ENCODE measurements around the gene KCTD7. TPM values are rescaled to one million over a fixed set of nuclear protein-coding genes. Genes with fewer than 3 reads are reported as not detected.
"Not testable (repeated sequence)": the region's sequence is repeated elsewhere in the genome, so short reads cannot be mapped to it uniquely, and the experiment has no call there.

The KCTD7 gene
- total RNA-seq, 1 donor from 2014 or later, result 11.6 TPM

DNA sequence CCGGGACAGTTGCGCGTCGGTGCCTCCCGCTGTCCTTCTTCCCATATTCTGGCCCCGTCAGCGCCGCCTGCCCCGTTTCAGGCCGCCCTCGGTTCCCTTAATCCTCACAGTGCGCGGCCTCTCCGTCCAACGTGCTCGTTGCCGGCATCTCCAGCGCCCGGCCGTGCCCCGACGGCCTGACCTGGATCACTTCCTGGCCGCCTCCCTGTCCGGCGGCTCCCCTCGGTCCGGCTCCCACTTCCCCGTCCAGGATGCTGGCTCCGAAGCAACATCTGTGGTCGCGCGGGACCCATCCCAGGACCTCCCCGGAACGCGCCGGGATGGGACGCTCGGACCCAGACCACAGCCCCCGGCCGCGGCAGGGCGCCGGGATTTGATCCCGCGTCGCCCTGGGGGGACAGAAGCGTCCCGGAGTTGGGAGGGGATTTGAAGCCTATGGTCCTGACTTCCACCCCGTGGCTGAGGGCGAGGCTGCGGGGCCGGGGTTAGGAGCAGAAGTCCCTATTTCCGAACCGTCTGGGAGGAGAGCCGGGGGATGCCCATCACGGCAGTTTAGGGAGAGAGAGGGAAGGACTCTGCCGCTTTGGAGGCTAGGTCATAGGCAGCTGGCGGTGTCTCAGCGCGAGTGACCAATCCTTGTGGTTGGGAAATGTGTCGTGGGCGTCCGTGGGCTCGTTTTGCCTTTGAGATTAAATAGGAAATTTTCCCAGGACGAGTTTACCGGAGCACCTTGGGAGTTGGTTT lies 53.8 kb downstream of the KCTD7 start:
- H3K4me3 ChIP-seq (ENCODE audit: insufficient read depth, low read depth, low read length), result peak overlapping the region; percentile 76
- TF ChIP-seq, protein P1, sequence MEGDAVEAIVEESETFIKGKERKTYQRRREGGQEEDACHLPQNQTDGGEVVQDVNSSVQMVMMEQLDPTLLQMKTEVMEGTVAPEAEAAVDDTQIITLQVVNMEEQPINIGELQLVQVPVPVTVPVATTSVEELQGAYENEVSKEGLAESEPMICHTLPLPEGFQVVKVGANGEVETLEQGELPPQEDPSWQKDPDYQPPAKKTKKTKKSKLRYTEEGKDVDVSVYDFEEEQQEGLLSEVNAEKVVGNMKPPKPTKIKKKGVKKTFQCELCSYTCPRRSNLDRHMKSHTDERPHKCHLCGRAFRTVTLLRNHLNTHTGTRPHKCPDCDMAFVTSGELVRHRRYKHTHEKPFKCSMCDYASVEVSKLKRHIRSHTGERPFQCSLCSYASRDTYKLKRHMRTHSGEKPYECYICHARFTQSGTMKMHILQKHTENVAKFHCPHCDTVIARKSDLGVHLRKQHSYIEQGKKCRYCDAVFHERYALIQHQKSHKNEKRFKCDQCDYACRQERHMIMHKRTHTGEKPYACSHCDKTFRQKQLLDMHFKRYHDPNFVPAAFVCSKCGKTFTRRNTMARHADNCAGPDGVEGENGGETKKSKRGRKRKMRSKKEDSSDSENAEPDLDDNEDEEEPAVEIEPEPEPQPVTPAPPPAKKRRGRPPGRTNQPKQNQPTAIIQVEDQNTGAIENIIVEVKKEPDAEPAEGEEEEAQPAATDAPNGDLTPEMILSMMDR (IDR thresholded peaks at IDR 0.05; ENCODE audit: insufficient read depth, low read depth, low read length), result no peak
- TF ChIP-seq EZH2 (IDR thresholded peaks at IDR 0.05; ENCODE audit: insufficient read depth, low read length), result no peak
- Mint-ChIP-seq H3K9me3 (ENCODE audit: unreplicated experiment) (peaks cover 2% of the 10 kb centered on the region), H3K4me3 (ENCODE audit: unreplicated experiment) (peak overlapping the region; percentile 91), H3K36me3 (ENCODE audit: low read depth, unreplicated experiment) (peaks cover 6% of the 10 kb centered on the region), H3K27me3 (ENCODE audit: low read depth, unreplicated experiment) (no peaks in the 10 kb centered on the region), H3K27ac (ENCODE audit: unreplicated experiment) (peak overlapping the region; percentile 92), H3K4me1 (ENCODE audit: low read depth, unreplicated experiment) (peaks cover 17% of the 10 kb centered on the region)
- H3K4me1 ChIP-seq (ENCODE audit: insufficient read depth, low read length), result peaks cover 6% of the 10 kb centered on the region
- peaks cover 74% of the 10 kb centered on the region for H3K79me2 ChIP-seq (ENCODE audit: insufficient read depth, low read length)
- no peaks in the 10 kb centered on the region for H3K36me3 ChIP-seq (ENCODE audit: insufficient read depth, low read length)
- H2AFZ ChIP-seq (ENCODE audit: low read depth, low read length), result peak overlapping the region; percentile 84
- H3K27me3 ChIP-seq (ENCODE audit: insufficient read depth, low read length), result no peaks in the 10 kb centered on the region
- DNase-seq (ENCODE audit: low read depth), result peak; percentile 53
- FAIRE-seq, result no peak
- peaks cover 29% of the 10 kb centered on the region for H4K20me1 ChIP-seq (ENCODE audit: insufficient read depth, low read length)
- no peaks in the 10 kb centered on the region for H3K9me3 ChIP-seq (ENCODE audit: insufficient read depth, low read depth, low read length)
- H3K9ac ChIP-seq (ENCODE audit: low read length), result peak overlapping the region; percentile 95
- H3K4me2 ChIP-seq (ENCODE audit: low read length), result peak overlapping the region; percentile 89
- H3K27ac ChIP-seq (ENCODE audit: low read depth, low read length), result peak overlapping the region; percentile 95

DNA sequence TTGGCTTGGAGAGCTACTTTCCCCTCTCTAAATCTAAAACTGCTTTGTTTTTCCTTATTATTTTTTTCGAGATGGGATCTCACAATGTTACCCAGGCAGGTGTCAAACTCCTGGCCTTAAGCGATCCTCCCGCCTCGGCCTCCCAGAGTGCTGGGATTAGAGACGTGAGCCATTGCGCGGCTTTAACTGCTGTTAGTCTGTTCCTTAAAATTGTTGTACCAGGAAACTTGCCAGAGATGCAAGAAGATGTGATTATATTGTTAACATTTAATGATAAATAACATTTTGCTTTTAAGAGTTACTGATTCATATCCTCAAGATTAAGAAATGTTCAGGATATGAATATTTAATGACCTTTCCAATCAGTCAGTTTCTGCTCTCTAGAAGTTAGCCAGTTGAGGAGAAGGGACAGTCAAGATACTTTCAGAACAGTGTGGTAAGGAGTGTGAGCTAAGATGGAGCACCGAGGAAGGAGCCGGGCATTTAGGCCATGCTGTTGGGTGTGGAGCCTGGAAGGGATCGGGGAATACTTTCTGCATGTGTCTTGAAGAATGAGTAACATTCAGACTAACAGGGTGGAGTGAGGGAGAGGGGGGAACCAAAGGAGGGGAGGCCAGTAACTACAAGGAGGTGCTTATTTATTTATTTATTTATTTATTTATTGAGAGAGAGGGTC lies 54.6 kb downstream of the KCTD7 start:
- H3K4me3 ChIP-seq (ENCODE audit: insufficient read depth, low read depth, low read length), result peak overlapping the region; percentile 76
- peak overlapping the region; percentile 89 for H3K4me2 ChIP-seq (ENCODE audit: low read length)
- H3K9ac ChIP-seq (ENCODE audit: low read length), result peak overlapping the region; percentile 95
- not testable (repeated sequence) for H3K27me3 ChIP-seq (ENCODE audit: insufficient read depth, low read length); H2AFZ ChIP-seq (ENCODE audit: low read depth, low read length); H3K4me1 ChIP-seq (ENCODE audit: insufficient read depth, low read length); H3K9me3 ChIP-seq (ENCODE audit: insufficient read depth, low read depth, low read length); H3K36me3 ChIP-seq (ENCODE audit: insufficient read depth, low read length); H3K9me3 Mint-ChIP-seq (ENCODE audit: unreplicated experiment); H3K36me3 Mint-ChIP-seq (ENCODE audit: low read depth, unreplicated experiment); H3K27me3 Mint-ChIP-seq (ENCODE audit: low read depth, unreplicated experiment); FAIRE-seq
- peak; percentile 65 for DNase-seq (ENCODE audit: low read depth)
- H3K4me1 Mint-ChIP-seq (ENCODE audit: low read depth, unreplicated experiment), result peaks cover 17% of the 10 kb centered on the region
- peaks cover 80% of the 10 kb centered on the region for H3K79me2 ChIP-seq (ENCODE audit: insufficient read depth, low read length)
- H3K27ac ChIP-seq (ENCODE audit: low read depth, low read length), result peak overlapping the region; percentile 95
- H3K27ac Mint-ChIP-seq (ENCODE audit: unreplicated experiment), result peak overlapping the region; percentile 73
- peak overlapping the region; percentile 91 for H3K4me3 Mint-ChIP-seq (ENCODE audit: unreplicated experiment)
- peaks cover 29% of the 10 kb centered on the region for H4K20me1 ChIP-seq (ENCODE audit: insufficient read depth, low read length)

DNA sequence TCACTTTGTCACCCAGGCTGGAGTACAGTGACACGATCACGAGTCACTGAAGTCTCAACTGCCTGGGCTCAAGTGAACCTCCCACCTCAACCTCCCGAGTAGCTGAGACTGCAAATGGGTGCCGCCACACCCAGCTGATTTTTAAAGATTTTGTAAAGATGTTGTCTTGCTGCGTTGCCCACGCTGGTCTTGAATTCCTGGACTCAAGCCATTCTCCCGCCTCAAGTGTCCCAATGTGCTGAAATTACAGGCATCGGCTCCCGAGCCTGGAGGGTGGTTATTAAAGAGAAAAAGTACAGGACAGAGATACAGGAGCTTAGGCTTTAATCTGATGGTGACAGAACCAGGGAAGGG lies 55.1 kb downstream of the KCTD7 start:
- peaks cover 9% of the 10 kb centered on the region for H3K9me3 Mint-ChIP-seq (ENCODE audit: unreplicated experiment)
- H2AFZ ChIP-seq (ENCODE audit: low read depth, low read length), result no peak overlapping the region
- H3K9ac ChIP-seq (ENCODE audit: low read length), result peak overlapping the region; percentile 95
- peaks cover 11% of the 10 kb centered on the region for H3K36me3 Mint-ChIP-seq (ENCODE audit: low read depth, unreplicated experiment)
- no peak for FAIRE-seq
- H3K27me3 Mint-ChIP-seq (ENCODE audit: low read depth, unreplicated experiment), result no peaks in the 10 kb centered on the region
- no peak overlapping the region for H3K27ac Mint-ChIP-seq (ENCODE audit: unreplicated experiment)
- peak overlapping the region; percentile 73 for H3K4me3 Mint-ChIP-seq (ENCODE audit: unreplicated experiment)
- peak overlapping the region; percentile 18 for H3K27ac ChIP-seq (ENCODE audit: low read depth, low read length)
- no peak overlapping the region for H3K4me3 ChIP-seq (ENCODE audit: insufficient read depth, low read depth, low read length)
- peaks cover 17% of the 10 kb centered on the region for H3K4me1 Mint-ChIP-seq (ENCODE audit: low read depth, unreplicated experiment)
- peak overlapping the region; percentile 89 for H3K4me2 ChIP-seq (ENCODE audit: low read length)
- no peaks in the 10 kb centered on the region for H3K27me3 ChIP-seq (ENCODE audit: insufficient read depth, low read length)
- no peaks in the 10 kb centered on the region for H3K9me3 ChIP-seq (ENCODE audit: insufficient read depth, low read depth, low read length)
- peaks cover 33% of the 10 kb centered on the region for H4K20me1 ChIP-seq (ENCODE audit: insufficient read depth, low read length)
- peaks cover 6% of the 10 kb centered on the region for H3K4me1 ChIP-seq (ENCODE audit: insufficient read depth, low read length)
- no peak for DNase-seq (ENCODE audit: low read depth)
- TF ChIP-seq, protein P1 (IDR thresholded peaks at IDR 0.05; ENCODE audit: insufficient read depth, low read depth, low read length), result no peak
- no peak for TF ChIP-seq EZH2 (IDR thresholded peaks at IDR 0.05; ENCODE audit: insufficient read depth, low read length)
- H3K79me2 ChIP-seq (ENCODE audit: insufficient read depth, low read length), result peaks cover 84% of the 10 kb centered on the region
- no peaks in the 10 kb centered on the region for H3K36me3 ChIP-seq (ENCODE audit: insufficient read depth, low read length)

DNA sequence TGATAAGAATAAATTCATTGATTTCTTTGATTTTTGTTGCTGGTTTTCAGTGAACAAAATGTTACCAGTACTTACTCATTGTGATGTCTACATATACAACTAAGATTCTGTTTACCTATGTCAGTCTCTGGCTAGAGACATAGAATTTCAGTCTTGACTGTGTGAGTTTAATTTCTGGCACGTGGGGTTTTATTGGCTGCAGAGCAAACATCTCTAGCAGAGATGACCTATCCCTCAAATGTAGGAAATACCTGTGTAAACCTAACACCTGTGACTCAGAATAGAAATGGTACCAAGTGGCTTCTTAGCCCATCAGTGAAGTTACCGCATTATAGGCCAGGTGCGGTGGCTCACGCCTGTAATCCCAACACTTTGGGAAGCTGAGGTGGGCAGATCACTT lies 57.0 kb downstream of the KCTD7 start:
- H3K4me1 Mint-ChIP-seq (ENCODE audit: low read depth, unreplicated experiment), result peaks cover 17% of the 10 kb centered on the region
- Histone ChIP-seq H4K20me1 (ENCODE audit: insufficient read depth, low read length) (peaks cover 34% of the 10 kb centered on the region), H3K79me2 (ENCODE audit: insufficient read depth, low read length) (peaks cover 80% of the 10 kb centered on the region)
- H3K27me3 ChIP-seq (ENCODE audit: insufficient read depth, low read length); H3K4me3 Mint-ChIP-seq (ENCODE audit: unreplicated experiment); H3K9ac ChIP-seq (ENCODE audit: low read length); H3K9me3 Mint-ChIP-seq (ENCODE audit: unreplicated experiment); H3K4me3 ChIP-seq (ENCODE audit: insufficient read depth, low read depth, low read length); H2AFZ ChIP-seq (ENCODE audit: low read depth, low read length); DNase-seq (ENCODE audit: low read depth); H3K36me3 ChIP-seq (ENCODE audit: insufficient read depth, low read length); H3K27ac Mint-ChIP-seq (ENCODE audit: unreplicated experiment); H3K9me3 ChIP-seq (ENCODE audit: insufficient read depth, low read depth, low read length); H3K36me3 Mint-ChIP-seq (ENCODE audit: low read depth, unreplicated experiment); FAIRE-seq; H3K4me1 ChIP-seq (ENCODE audit: insufficient read depth, low read length); H3K4me2 ChIP-seq (ENCODE audit: low read length); H3K27me3 Mint-ChIP-seq (ENCODE audit: low read depth, unreplicated experiment); H3K27ac ChIP-seq (ENCODE audit: low read depth, low read length): not testable (repeated sequence)
